Activated T-cell treated with anti-CD3 and anti-CD28 coated beads, Interleukin-2, amount 50 U/mL, for 72 hours (primary cell): Measurements from ENCODE around the gene GIMAP1. TPM values are rescaled to one million over a fixed set of nuclear protein-coding genes. Genes with fewer than 3 reads are reported as not detected.

ENCODE experiments used
- ATAC-seq, 2 donors: fragments of 150-1000 bp; cut with Tn5 transposase; replicated peaks in 1 of 2; 2 replicates each; pipeline ENCODE4 v1.10.0; 2021; ENCODE audit warnings: moderate library complexity in 2 of 2, mild to moderate bottlenecking in 1 of 2
- DNase-seq, 2 donors: peaks; one replicate each; pipeline ENCODE4 v3.0.0; 2021 to 2022; ENCODE audit warnings: mixed read lengths in 1 of 2
- H3K27ac Mint-ChIP-seq: one replicate; pipeline ENCODE4 v1.8.0; 2022; ENCODE audit warnings: mild to moderate bottlenecking, moderate library complexity, mixed read lengths
- H3K27me3 Mint-ChIP-seq: one replicate; pipeline ENCODE4 v1.8.0; 2022; ENCODE audit warnings: low read depth, mixed read lengths
- H3K36me3 Mint-ChIP-seq, 2 donors: one replicate each; pipeline ENCODE4 v1.8.0; 2022; ENCODE audit warnings: mixed read lengths in 2 of 2, mild to moderate bottlenecking in 1 of 2; ENCODE audit not compliant: insufficient read depth in 2 of 2
- H3K4me1 Mint-ChIP-seq: one replicate; pipeline ENCODE4 v1.8.0; 2022; ENCODE audit warnings: low read depth, mixed read lengths
- H3K4me3 Mint-ChIP-seq, 2 donors: one replicate each; pipeline ENCODE4 v1.8.0; 2022; ENCODE audit warnings: mild to moderate bottlenecking in 2 of 2, mixed read lengths in 2 of 2, moderate library complexity in 2 of 2
- H3K9me3 Mint-ChIP-seq, 2 donors: one replicate each; pipeline ENCODE4 v1.8.0; 2022; ENCODE audit warnings: mixed read lengths in 2 of 2
- total RNA-seq, 2 donors: library from RNA; stranded (reverse); gene quantifications; one replicate each; pipeline ENCODE4 v1.2.3, GENCODE V29; 2022

Gene GIMAP1
- total RNA-seq, 2 donors from 2014 or later: 5.5 to 9.3 TPM

GRCh38 chr7:150740053-150740452, 23.6 kb downstream of the GIMAP1 start:
- Mint-ChIP-seq H3K4me3 (peak overlapping the region; percentile 91 to 94), H3K36me3 (peaks cover 41 to 58% of the 10 kb centered on the region in 2 donors), H3K9me3 (peaks cover 4% of the 10 kb centered on the region in 2 donors), H3K27me3 (no peaks in the 10 kb centered on the region), H3K27ac (peak overlapping the region; percentile 97), H3K4me1 (peaks cover 92% of the 10 kb centered on the region)
- no peak for DNase-seq
- ATAC-seq: no peak

DNA sequence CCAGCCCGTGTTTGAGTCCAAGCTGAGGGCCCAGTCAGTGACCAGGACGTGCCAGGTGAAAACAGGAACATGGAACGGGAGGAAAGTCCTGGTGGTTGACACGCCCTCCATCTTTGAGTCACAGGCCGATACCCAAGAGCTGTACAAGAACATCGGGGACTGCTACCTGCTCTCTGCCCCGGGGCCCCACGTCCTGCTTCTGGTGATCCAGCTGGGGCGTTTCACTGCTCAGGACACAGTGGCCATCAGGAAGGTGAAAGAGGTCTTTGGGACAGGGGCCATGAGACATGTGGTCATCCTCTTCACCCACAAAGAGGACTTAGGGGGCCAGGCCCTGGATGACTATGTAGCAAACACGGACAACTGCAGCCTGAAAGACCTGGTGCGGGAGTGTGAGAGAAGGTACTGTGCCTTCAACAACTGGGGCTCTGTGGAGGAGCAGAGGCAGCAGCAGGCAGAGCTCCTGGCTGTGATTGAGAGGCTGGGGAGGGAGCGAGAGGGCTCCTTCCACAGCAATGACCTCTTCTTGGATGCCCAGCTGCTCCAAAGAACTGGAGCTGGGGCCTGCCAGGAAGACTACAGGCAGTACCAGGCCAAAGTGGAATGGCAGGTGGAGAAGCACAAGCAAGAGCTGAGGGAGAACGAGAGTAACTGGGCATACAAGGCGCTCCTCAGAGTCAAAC, 26.0 kb downstream of the GIMAP1 start:
- peaks cover 90% of the 10 kb centered on the region for H3K4me1 Mint-ChIP-seq
- peaks cover 41 to 59% of the 10 kb centered on the region in 2 donors for H3K36me3 Mint-ChIP-seq
- H3K9me3 Mint-ChIP-seq: peaks cover 4% of the 10 kb centered on the region in 2 donors
- no peaks in the 10 kb centered on the region for H3K27me3 Mint-ChIP-seq
- peak overlapping the region; percentile 97 for H3K27ac Mint-ChIP-seq
- peak; percentile 21 to 35 for ATAC-seq
- peak in 1 of 2 donors; percentile 52 for DNase-seq
- peak overlapping the region; percentile 91 to 94 for H3K4me3 Mint-ChIP-seq

GRCh38 chr7:150744041-150744656, 27.7 kb downstream of the GIMAP1 start:
- Mint-ChIP-seq H3K9me3 (peaks cover 4% of the 10 kb centered on the region in 2 donors), H3K4me3 (peak overlapping the region; percentile 91 to 94), H3K27ac (peak overlapping the region; percentile 13), H3K27me3 (no peaks in the 10 kb centered on the region), H3K4me1 (peaks cover 96% of the 10 kb centered on the region), H3K36me3 (peaks cover 34 to 51% of the 10 kb centered on the region in 2 donors)
- no peak for ATAC-seq
- no peak for DNase-seq

GRCh38 chr7:150745086-150745485, 28.7 kb downstream of the GIMAP1 start:
- peak overlapping the region; percentile 40 for H3K27ac Mint-ChIP-seq
- H3K4me1 Mint-ChIP-seq: peaks cover 98% of the 10 kb centered on the region
- peaks cover 29 to 43% of the 10 kb centered on the region in 2 donors for H3K36me3 Mint-ChIP-seq
- no peaks in the 10 kb centered on the region for H3K27me3 Mint-ChIP-seq
- peaks cover 0 to 2% of the 10 kb centered on the region in 2 donors for H3K9me3 Mint-ChIP-seq
- ATAC-seq: peak in 1 of 2 donors; percentile 12
- peak overlapping the region; percentile 91 to 94 for H3K4me3 Mint-ChIP-seq
- DNase-seq: no peak

DNA sequence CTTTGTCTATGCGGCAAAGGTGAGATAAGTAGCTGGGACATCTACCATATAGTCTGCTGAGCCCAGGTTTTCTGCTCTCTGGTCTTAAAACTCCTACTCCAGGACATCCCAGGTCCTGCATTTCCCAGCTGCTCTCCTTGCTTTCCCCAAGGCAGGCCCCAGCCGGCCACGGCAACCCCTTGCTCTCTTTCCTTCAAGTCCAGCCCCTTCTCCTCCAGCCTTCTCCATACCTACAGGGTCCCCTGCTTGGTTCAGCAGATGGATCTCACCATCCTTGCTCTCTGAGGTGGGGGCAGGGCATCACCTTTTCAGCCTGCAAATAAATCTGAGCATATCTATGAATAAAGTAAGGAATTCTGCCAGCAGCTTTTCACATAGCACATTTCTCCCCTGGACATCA, 29.5 kb downstream of the GIMAP1 start:
- Mint-ChIP-seq H3K27me3 (no peaks in the 10 kb centered on the region), H3K27ac (peak overlapping the region; percentile 40), H3K4me3 (peak overlapping the region; percentile 48 to 94), H3K4me1 (peaks cover 98% of the 10 kb centered on the region), H3K36me3 (peaks cover 22 to 35% of the 10 kb centered on the region in 2 donors), H3K9me3 (peaks cover 0 to 3% of the 10 kb centered on the region in 2 donors)
- DNase-seq (no peak), ATAC-seq (no peak)

- no peak for ATAC-seq
- Mint-ChIP-seq H3K27me3 (no peaks in the 10 kb centered on the region), H3K4me3 (peak overlapping the region; percentile 48 to 58), H3K9me3 (peaks cover 0 to 3% of the 10 kb centered on the region in 2 donors), H3K36me3 (peaks cover 15 to 26% of the 10 kb centered on the region in 2 donors), H3K27ac (peak overlapping the region; percentile 69), H3K4me1 (peaks cover 93% of the 10 kb centered on the region)
- DNase-seq: no peak
These were observed 30.5 kb downstream of the GIMAP1 start for GRCh38 chr7:150746921-150747320.

- H3K36me3 Mint-ChIP-seq: peaks cover 6 to 14% of the 10 kb centered on the region in 2 donors
- DNase-seq: no peak
- ATAC-seq: peak in 1 of 2 donors; percentile 45
- peak overlapping the region in 1 of 2 donors; percentile 22 for H3K4me3 Mint-ChIP-seq
- H3K27ac Mint-ChIP-seq: peak overlapping the region; percentile 69
- no peaks in the 10 kb centered on the region for H3K27me3 Mint-ChIP-seq
- peaks cover 0 to 3% of the 10 kb centered on the region in 2 donors for H3K9me3 Mint-ChIP-seq
- H3K4me1 Mint-ChIP-seq: peaks cover 91% of the 10 kb centered on the region
These were observed 32.0 kb downstream of the GIMAP1 start for GRCh38 chr7:150748376-150748775.

- Mint-ChIP-seq H3K27me3 (no peaks in the 10 kb centered on the region), H3K4me3 (peak overlapping the region in 1 of 2 donors; percentile 16), H3K9me3 (peaks cover 2 to 3% of the 10 kb centered on the region in 2 donors), H3K36me3 (no peaks in the 10 kb centered on the region), H3K4me1 (peaks cover 90% of the 10 kb centered on the region), H3K27ac (no peak overlapping the region)
- no peak for ATAC-seq
- no peak for DNase-seq
These were observed 35.3 kb downstream of the GIMAP1 start for GRCh38 chr7:150751702-150752101.

GRCh38 chr7:150753239-150753638, 36.8 kb downstream of the GIMAP1 start:
- ATAC-seq (no peak), DNase-seq (no peak)
- Mint-ChIP-seq H3K4me1 (peaks cover 81% of the 10 kb centered on the region), H3K36me3 (no peaks in the 10 kb centered on the region), H3K9me3 (peaks cover 2 to 3% of the 10 kb centered on the region in 2 donors), H3K4me3 (peak overlapping the region in 1 of 2 donors; percentile 57), H3K27ac (peak overlapping the region; percentile 91), H3K27me3 (no peaks in the 10 kb centered on the region)

DNA sequence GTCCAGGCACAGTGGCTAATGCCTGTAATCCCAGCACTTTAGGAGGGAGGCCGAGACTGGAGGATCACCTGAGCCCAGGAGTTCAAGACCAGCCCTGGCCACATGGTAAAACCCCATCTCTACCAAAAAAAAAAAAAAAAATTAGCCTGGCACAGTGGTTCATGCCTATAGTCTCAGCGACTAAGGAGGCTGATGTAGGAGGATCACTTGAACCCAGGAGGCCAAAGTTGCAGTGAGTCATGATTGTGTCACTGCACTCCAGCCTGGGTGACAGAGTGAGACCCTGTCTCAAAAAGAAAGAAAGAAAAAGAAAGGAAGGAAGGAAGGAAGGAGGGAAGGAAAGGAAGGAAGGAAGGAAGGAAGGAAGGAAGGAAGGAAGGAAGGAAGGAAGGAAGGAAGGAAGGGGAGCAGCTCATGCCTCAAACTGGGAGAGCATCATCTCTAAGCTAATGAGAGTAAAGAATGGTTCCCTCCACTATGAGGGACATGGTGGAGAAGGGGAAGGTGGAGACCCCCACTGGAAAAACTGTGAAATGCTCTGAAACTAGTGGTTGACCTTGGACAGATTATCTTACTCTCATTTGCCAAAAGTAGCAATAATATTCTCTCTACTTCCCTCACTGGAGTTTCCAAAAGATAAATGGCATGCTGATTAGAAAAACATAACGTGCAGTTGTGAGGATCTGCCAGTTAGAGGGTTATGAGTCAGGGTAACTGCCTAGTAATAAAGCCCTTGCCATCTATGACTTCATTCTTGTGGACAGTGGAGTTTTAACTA, 37.6 kb downstream of the GIMAP1 start:
- Mint-ChIP-seq H3K4me1 (peaks cover 73% of the 10 kb centered on the region), H3K27ac (peak overlapping the region; percentile 82), H3K4me3 (peak overlapping the region; percentile 38 to 69), H3K9me3 (peaks cover 2 to 3% of the 10 kb centered on the region in 2 donors), H3K36me3 (no peaks in the 10 kb centered on the region), H3K27me3 (no peaks in the 10 kb centered on the region)
- ATAC-seq (peak; percentile 59 to 65), DNase-seq (peak in 1 of 2 donors; percentile 50)

GRCh38 chr7:150754951-150755350, 38.5 kb downstream of the GIMAP1 start:
- Mint-ChIP-seq H3K4me1 (peaks cover 64% of the 10 kb centered on the region), H3K4me3 (peak overlapping the region; percentile 44 to 66), H3K9me3 (peaks cover 2 to 3% of the 10 kb centered on the region in 2 donors), H3K36me3 (peaks cover 1 to 2% of the 10 kb centered on the region in 2 donors), H3K27me3 (no peaks in the 10 kb centered on the region), H3K27ac (peak overlapping the region; percentile 78)
- ATAC-seq (peak; percentile 63 to 67), DNase-seq (peak in 1 of 2 donors; percentile 56)

DNA sequence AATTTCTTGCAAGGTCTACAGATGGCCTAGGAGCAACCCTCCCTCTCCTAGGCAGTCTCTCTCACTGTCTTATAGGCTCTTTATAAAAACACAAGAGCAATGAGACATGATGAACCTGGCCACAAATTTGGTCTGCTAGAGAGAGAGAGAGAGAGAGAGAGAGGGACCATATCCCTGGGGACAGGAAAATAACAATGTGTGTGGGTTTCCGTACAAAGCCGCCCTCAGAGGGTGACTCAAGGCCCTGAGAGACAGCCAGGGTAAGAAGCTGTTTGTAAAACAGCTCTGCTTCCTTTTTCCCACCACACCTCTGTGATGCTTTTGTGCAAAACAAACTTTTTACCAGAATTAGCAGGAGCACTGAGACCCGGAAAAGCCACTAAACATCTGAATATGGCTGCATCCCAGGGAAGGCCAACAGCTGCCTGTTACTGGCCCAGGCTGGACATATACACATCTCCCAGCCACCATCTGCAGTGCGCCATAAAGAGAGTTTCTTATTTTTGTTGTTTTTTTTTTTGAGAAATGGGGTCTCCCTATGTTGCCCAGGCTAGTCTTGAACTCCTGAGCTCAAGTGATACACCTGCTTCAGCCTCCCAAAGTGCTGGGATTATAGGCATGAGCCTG, 39.2 kb downstream of the GIMAP1 start:
- peaks cover 1 to 3% of the 10 kb centered on the region in 2 donors for H3K9me3 Mint-ChIP-seq
- H3K27me3 Mint-ChIP-seq: no peaks in the 10 kb centered on the region
- H3K4me1 Mint-ChIP-seq: peaks cover 58% of the 10 kb centered on the region
- peak overlapping the region; percentile 78 for H3K27ac Mint-ChIP-seq
- ATAC-seq (peak; percentile 75 to 80), DNase-seq (peak; percentile 68 to 83)
- H3K36me3 Mint-ChIP-seq: peaks cover 1 to 2% of the 10 kb centered on the region in 2 donors
- peak overlapping the region; percentile 44 to 66 for H3K4me3 Mint-ChIP-seq
